ENCODE data around the gene PLEKHA4. TPM values are rescaled to one million over a fixed set of nuclear protein-coding genes. Genes with fewer than 3 reads are reported as not detected.
A peak's percentile ranks its signal among the peaks of the same experiment; 100 is the strongest.
"Not testable (repeated sequence)": the region's sequence is repeated elsewhere in the genome, so short reads cannot be mapped to it uniquely, and the experiment has no call there.

The PLEKHA4 gene
- total RNA-seq, 4 donors from 2014 or later = 211 to 444 (median 282) TPM

DNA sequence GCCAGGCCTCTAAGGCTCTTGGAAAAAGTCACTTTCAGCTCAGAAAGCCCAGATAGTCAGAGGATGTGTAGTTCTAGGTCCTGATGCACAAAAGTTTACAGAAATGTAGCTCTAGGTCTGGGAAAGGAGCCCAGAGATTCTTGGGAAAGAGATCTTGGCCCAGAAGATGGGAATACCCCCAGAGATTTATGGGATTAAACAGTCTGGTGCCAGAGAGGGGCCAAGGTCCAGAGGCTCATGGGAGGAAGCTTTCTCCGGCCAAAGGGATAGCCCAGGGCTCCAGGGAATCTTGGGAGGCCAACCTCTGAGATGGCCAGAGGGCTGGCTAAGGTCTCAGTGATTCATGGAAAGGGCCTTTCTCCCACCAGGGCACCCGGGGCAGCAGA, 72.7 kb downstream of the PLEKHA4 start:
- peak overlapping the region in 2 of 4 donors; percentile 32 to 47 for H3K4me3 ChIP-seq
- peaks cover 0 to 22% (median 6%) of the 10 kb centered on the region in 4 donors for H3K4me1 ChIP-seq
- no peaks in the 10 kb centered on the region for H3K9me3 ChIP-seq
- H3K36me3 ChIP-seq = peaks cover 0 to 36% (median 0%) of the 10 kb centered on the region in 3 donors
- 29 to 39% methylated on average over 2 of the region's 2 CpGs for WGBS, 2 donors
- no peaks in the 10 kb centered on the region for H3K27me3 ChIP-seq
- H3K27ac ChIP-seq = peak overlapping the region; percentile 50 to 95 (median 69)
- TF ChIP-seq POLR2A (IDR thresholded peaks at IDR 0.05) (no peak), EP300 (IDR thresholded peaks at IDR 0.05) (no peak)
- TF ChIP-seq, protein P1, sequence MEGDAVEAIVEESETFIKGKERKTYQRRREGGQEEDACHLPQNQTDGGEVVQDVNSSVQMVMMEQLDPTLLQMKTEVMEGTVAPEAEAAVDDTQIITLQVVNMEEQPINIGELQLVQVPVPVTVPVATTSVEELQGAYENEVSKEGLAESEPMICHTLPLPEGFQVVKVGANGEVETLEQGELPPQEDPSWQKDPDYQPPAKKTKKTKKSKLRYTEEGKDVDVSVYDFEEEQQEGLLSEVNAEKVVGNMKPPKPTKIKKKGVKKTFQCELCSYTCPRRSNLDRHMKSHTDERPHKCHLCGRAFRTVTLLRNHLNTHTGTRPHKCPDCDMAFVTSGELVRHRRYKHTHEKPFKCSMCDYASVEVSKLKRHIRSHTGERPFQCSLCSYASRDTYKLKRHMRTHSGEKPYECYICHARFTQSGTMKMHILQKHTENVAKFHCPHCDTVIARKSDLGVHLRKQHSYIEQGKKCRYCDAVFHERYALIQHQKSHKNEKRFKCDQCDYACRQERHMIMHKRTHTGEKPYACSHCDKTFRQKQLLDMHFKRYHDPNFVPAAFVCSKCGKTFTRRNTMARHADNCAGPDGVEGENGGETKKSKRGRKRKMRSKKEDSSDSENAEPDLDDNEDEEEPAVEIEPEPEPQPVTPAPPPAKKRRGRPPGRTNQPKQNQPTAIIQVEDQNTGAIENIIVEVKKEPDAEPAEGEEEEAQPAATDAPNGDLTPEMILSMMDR (IDR thresholded peaks at IDR 0.05) = no peak
- DNase-seq (ENCODE audit: low spot score in 2 of 2) = no peak

DNA sequence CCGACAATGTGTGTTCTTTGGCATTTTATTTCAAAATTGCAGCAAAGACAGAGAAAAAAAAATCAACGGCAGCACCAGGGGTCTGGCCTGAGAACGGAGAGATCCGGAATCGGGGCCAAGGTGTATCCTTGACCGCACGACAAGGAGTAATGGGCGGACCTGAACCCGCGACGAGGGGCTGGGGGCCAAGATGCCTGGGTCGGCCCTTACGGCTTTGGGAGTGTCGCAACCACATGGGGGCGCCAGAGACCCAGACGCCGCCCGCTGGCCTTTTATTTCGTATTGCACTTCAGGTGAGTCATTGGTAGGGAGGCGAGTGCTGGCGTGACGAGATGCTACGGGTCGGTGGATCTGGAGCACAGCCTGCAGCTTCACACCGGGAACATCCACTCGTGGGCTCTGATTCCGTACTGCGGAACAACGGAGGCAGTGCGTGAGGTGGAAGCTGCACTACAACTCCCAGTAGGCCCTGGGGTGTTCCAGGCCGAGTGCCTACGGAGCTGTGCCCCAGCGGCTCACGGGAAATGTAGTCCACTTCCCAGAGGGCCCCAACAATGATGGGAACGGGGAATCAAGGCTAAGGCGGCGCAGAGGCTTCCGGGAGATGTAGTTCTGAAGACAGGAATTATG, 73.2 kb downstream of the PLEKHA4 start:
- DNase-seq (ENCODE audit: low spot score in 2 of 2) = peak; percentile 81 to 90
- Histone ChIP-seq H3K36me3 (peaks cover 0 to 36% (median 0%) of the 10 kb centered on the region in 3 donors), H3K27ac (peak overlapping the region; percentile 52 to 95 (median 83)), H3K4me1 (peaks cover 0 to 22% (median 6%) of the 10 kb centered on the region in 4 donors), H3K4me3 (peak overlapping the region; percentile 23 to 47 (median 38)), H3K9me3 (no peaks in the 10 kb centered on the region), H3K27me3 (no peaks in the 10 kb centered on the region)
- WGBS, 2 donors = 4 to 7% methylated on average over 27 to 32 of the region's 38 CpGs
- TF ChIP-seq EP300 (IDR thresholded peaks at IDR 0.05) = peak; percentile 57 to 78
- TF ChIP-seq, protein P1 (IDR thresholded peaks at IDR 0.05) = peak; percentile 94 to 99 (median 97)
- TF ChIP-seq POLR2A (IDR thresholded peaks at IDR 0.05) = peak; percentile 8 to 16

DNA sequence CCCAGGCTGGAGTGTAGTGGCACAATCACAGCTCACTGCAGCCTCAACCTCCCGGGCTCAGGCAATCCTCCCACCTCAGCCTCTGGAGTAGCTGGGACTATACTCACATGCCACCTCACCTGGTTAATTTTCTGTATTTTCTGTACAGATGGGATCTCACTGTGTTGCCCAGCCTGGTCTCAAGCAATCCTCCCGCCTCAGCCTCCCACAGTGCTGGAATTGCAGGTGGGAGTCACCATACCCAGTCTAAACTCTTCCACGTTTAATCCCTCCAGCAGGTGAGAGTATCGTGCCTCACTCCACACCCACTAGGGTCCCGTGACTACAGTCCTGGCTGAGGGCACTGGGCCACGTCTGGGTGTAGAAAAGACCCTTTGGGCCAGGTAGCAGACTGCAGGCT, 74.1 kb downstream of the PLEKHA4 start:
- TF ChIP-seq EP300 (IDR thresholded peaks at IDR 0.05) (no peak), POLR2A (IDR thresholded peaks at IDR 0.05) (no peak)
- TF ChIP-seq, protein P1 (IDR thresholded peaks at IDR 0.05) = no peak
- H3K4me1 ChIP-seq = peaks cover 0 to 22% (median 6%) of the 10 kb centered on the region in 4 donors
- WGBS, 2 donors = 73 to 79% methylated on average over 6 of the region's 6 CpGs
- no peaks in the 10 kb centered on the region for H3K27me3 ChIP-seq
- no peak overlapping the region for H3K4me3 ChIP-seq
- peak overlapping the region in 3 of 4 donors; percentile 52 to 95 (median 86) for H3K27ac ChIP-seq
- DNase-seq (ENCODE audit: low spot score in 2 of 2) = no peak
- H3K9me3 ChIP-seq = no peaks in the 10 kb centered on the region
- peaks cover 0 to 28% (median 0%) of the 10 kb centered on the region in 3 donors for H3K36me3 ChIP-seq

DNA sequence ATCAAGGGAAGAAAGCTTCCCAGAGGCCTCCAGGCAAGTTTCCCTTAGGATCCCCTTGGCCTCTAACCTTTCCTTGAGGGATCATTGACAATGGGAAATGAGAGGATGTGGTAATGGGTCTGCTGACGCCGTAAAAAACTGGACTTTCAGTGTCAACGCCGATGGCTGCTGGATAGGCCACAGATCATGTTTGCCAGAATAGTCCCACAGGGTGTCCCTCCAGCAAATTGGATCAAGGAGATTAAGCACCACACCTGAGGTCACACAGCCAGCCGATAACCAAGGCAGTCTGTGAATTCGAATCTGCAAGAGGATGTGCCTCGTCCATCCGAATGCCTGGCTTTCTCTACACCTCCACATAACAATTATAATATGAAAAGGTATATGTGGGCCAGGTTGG, 75.1 kb downstream of the PLEKHA4 start:
- WGBS, 2 donors = 74 to 75% methylated on average over 8 of the region's 8 CpGs
- peaks cover 0 to 20% (median 0%) of the 10 kb centered on the region in 3 donors for H3K36me3 ChIP-seq

DNA sequence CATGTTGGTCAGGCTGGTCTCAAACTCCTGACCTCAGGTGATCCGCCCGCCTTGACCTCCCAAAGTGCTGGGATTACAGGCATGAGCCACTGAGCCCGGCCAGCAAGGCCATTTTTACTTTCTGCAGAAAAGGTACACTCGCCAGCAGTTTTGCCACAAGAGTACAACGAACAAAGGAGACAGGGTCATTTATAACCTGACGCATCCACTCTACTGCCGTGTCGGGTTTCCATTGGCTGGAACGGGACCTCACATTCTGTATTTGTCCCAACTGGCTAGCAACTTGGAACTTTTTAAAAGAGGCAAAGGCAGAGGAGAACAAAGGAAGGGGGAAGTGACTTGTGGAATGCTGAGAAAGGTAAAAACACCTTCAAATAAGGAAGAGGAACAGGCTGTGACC, 81.1 kb downstream of the PLEKHA4 start:
- 86 to 93% methylated on average over 9 of the region's 9 CpGs for WGBS, 2 donors
- not testable (repeated sequence) for H3K4me1 ChIP-seq; H3K36me3 ChIP-seq; DNase-seq (ENCODE audit: low spot score in 2 of 2); H3K9me3 ChIP-seq; H3K27ac ChIP-seq; H3K27me3 ChIP-seq; H3K4me3 ChIP-seq

More for the DNA sequence above, 75.1 kb downstream of the PLEKHA4 start:
- no peak for DNase-seq (ENCODE audit: low spot score in 2 of 2)
- TF ChIP-seq, protein P1 (IDR thresholded peaks at IDR 0.05) = no peak
- TF ChIP-seq EP300 (IDR thresholded peaks at IDR 0.05) = no peak
- no peak for TF ChIP-seq POLR2A (IDR thresholded peaks at IDR 0.05)
- Histone ChIP-seq H3K9me3 (no peaks in the 10 kb centered on the region), H3K27ac (no peak overlapping the region), H3K4me1 (peaks cover 0 to 22% (median 6%) of the 10 kb centered on the region in 4 donors), H3K27me3 (no peaks in the 10 kb centered on the region), H3K4me3 (no peak overlapping the region)

Small RNA genes lying within 50 kb of the gene (small RNA-seq; reads per million reads assigned to genes)
- gene RNU6-317P = not detected

Other genes with a start within 250 kb of the PLEKHA4 start
- gene RPL18, start 249.4 kb downstream of the PLEKHA4 start, total RNA-seq = 1,000 to 10,000 TPM; 2,253 to 3,141 (median 2,490) TPM
- 10 to 100 TPM; 28.0 to 34.7 (median 30.1) TPM for gene SPHK2, start 249.1 kb downstream of the PLEKHA4 start, total RNA-seq
- 10 to 100 TPM in 2 of 4 donors, 1 to 10 TPM in 2; 2.4 to 20.1 (median 10.1) TPM for gene DBP, start 231.2 kb downstream of the PLEKHA4 start, total RNA-seq
- 1 to 10 TPM; 3.1 to 5.4 (median 4.0) TPM for gene CA11, start 222.4 kb downstream of the PLEKHA4 start, total RNA-seq
- gene NTN5, start 195.6 kb downstream of the PLEKHA4 start, total RNA-seq = 1 to 10 TPM in 3 of 4 donors, under 1 TPM in 1; 0.78 to 6.9 (median 2.2) TPM
- gene FUT2, start 172.6 kb downstream of the PLEKHA4 start, total RNA-seq = under 1 TPM in 1 of 4 donors, not detected in 3; 0.44 TPM
- gene MAMSTR, start 148.9 kb downstream of the PLEKHA4 start, total RNA-seq = 1 to 10 TPM; 2.7 to 7.2 (median 5.9) TPM
- gene RASIP1, start 128.0 kb downstream of the PLEKHA4 start, total RNA-seq = 10 to 100 TPM; 12.3 to 23.3 (median 19.8) TPM
- under 1 TPM in 2 of 4 donors, not detected in 2; 0.21 to 0.30 TPM for gene IZUMO1, start 121.7 kb downstream of the PLEKHA4 start, total RNA-seq
- 1 to 10 TPM in 3 of 4 donors, under 1 TPM in 1; 0.98 to 4.2 (median 2.4) TPM for gene FUT1, start 116.0 kb downstream of the PLEKHA4 start, total RNA-seq
- gene FGF21, start 113.1 kb downstream of the PLEKHA4 start, total RNA-seq = not detected
- gene BCAT2, start 57.6 kb downstream of the PLEKHA4 start, total RNA-seq = 100 to 1,000 TPM in 1 of 4 donors, 10 to 100 TPM in 3; 75.8 to 108 (median 88.3) TPM
- 10 to 100 TPM; 20.1 to 34.5 (median 26.3) TPM for gene HSD17B14, start 32.1 kb downstream of the PLEKHA4 start, total RNA-seq
- gene PPP1R15A, start 3.8 kb upstream of the PLEKHA4 start, total RNA-seq = 100 to 1,000 TPM in 2 of 4 donors, 10 to 100 TPM in 2; 81.0 to 171 (median 101) TPM
- gene TULP2, start 30.1 kb upstream of the PLEKHA4 start, total RNA-seq = 1 to 10 TPM in 1 of 4 donors, under 1 TPM in 2, not detected in 1; 0.22 to 2.5 (median 0.60) TPM
- 100 to 1,000 TPM; 220 to 352 (median 287) TPM for gene NUCB1, start 31.7 kb upstream of the PLEKHA4 start, total RNA-seq
- gene DHDH, start 65.1 kb upstream of the PLEKHA4 start, total RNA-seq = 1 to 10 TPM in 1 of 4 donors, not detected in 3; 1.2 TPM
- 10 to 100 TPM; 31.4 to 61.2 (median 38.4) TPM for gene BAX, start 86.3 kb upstream of the PLEKHA4 start, total RNA-seq
- gene FTL, start 96.7 kb upstream of the PLEKHA4 start, total RNA-seq = 1,000 to 10,000 TPM; 5,480 to 8,362 (median 5,857) TPM
- 10 to 100 TPM; 28.8 to 42.0 (median 31.0) TPM for gene GYS1, start 124.7 kb upstream of the PLEKHA4 start, total RNA-seq
- gene RUVBL2, start 125.3 kb upstream of the PLEKHA4 start, total RNA-seq = 100 to 1,000 TPM in 1 of 4 donors, 10 to 100 TPM in 3; 69.2 to 120 (median 78.5) TPM
- gene LHB, start 148.5 kb upstream of the PLEKHA4 start, total RNA-seq = 1 to 10 TPM in 1 of 4 donors, not detected in 3; 2.6 TPM
- gene CGB3, start 155.7 kb upstream of the PLEKHA4 start, total RNA-seq = not detected
- gene CGB2, start 163.3 kb upstream of the PLEKHA4 start, total RNA-seq = not detected
- not detected for gene CGB1, start 168.3 kb upstream of the PLEKHA4 start, total RNA-seq
- gene CGB5, start 175.2 kb upstream of the PLEKHA4 start, total RNA-seq = not detected
- not detected for gene CGB8, start 180.5 kb upstream of the PLEKHA4 start, total RNA-seq
- not detected for gene CGB7, start 189.1 kb upstream of the PLEKHA4 start, total RNA-seq
- not detected for gene NTF4, start 196.2 kb upstream of the PLEKHA4 start, total RNA-seq
- not detected for gene KCNA7, start 204.1 kb upstream of the PLEKHA4 start, total RNA-seq
- 100 to 1,000 TPM; 286 to 444 (median 400) TPM for gene SNRNP70, start 216.8 kb upstream of the PLEKHA4 start, total RNA-seq
- 10 to 100 TPM; 15.7 to 24.9 (median 19.6) TPM for gene LIN7B, start 245.8 kb upstream of the PLEKHA4 start, total RNA-seq

All from tibial nerve (tissue), 4 donors.